Common myeloid progenitor, CD34-positive (primary cell): Measurements from ENCODE around the gene AJUBA.

Source experiments
- CTCF ChIA-PET: fragments of 350-600 bp; sonication (Branson Sonifier 250); formaldehyde crosslinking; loops from one replicate; lab custom pipeline; 2021; ENCODE audit warnings: antibody characterized with exemption; lab: Charles Lee
- POLR2A ChIA-PET: fragments of 350-600 bp; sonication (Branson Sonifier 250); formaldehyde crosslinking; loops from one replicate; lab custom pipeline; 2021; ENCODE audit warnings: antibody characterized with exemption; lab: Charles Lee
- DNase-seq, 3 donors: peaks; one replicate each; pipeline versions ENCODE4 v3.0.0 to v3.0.0-alpha.2; 2013
- H3K27ac ChIP-seq, 2 experiments: 1 replicate in 1 of 2; 2 replicates in 1 of 2; pipeline ENCODE4 v1.7.0; 2013; ENCODE audit warnings: inconsistent platforms in 2 of 2, low read length in 2 of 2, mild to moderate bottlenecking in 2 of 2, low read depth in 1 of 2, moderate library complexity in 1 of 2; ENCODE audit not compliant: severe bottlenecking in 2 of 2, insufficient read depth in 1 of 2, poor library complexity in 1 of 2
- H3K27me3 ChIP-seq, 5 experiments: replicated peaks in 2 of 5; 1 replicate in 3 of 5; 2 replicates in 2 of 5; pipeline versions ENCODE4 v1.6.1 to v1.7.0; 2013; ENCODE audit warnings: low read length in 4 of 5, mild to moderate bottlenecking in 2 of 5, moderate library complexity in 2 of 5, inconsistent platforms in 1 of 5; ENCODE audit not compliant: insufficient read depth in 5 of 5, control insufficient read depth in 4 of 5
- H3K36me3 ChIP-seq, 4 experiments: 1 replicate in 2 of 4; 2 replicates in 2 of 4; pipeline versions ENCODE4 v1.6.1 to v1.7.0; 2013; ENCODE audit warnings: low read length in 3 of 4, control low read depth in 1 of 4, mild to moderate bottlenecking in 1 of 4; ENCODE audit not compliant: control insufficient read depth in 4 of 4, insufficient read depth in 4 of 4
- H3K4me1 ChIP-seq, 4 experiments: 1 replicate in 3 of 4; 2 replicates in 1 of 4; pipeline versions ENCODE4 v1.6.1 to v1.7.1; 2013; ENCODE audit warnings: low read length in 3 of 4, mild to moderate bottlenecking in 3 of 4, control low read depth in 1 of 4, inconsistent platforms in 1 of 4, moderate library complexity in 1 of 4; ENCODE audit not compliant: control insufficient read depth in 4 of 4, insufficient read depth in 4 of 4; ENCODE audit errors: control extremely low read depth in 1 of 4
- H3K4me3 ChIP-seq, 7 experiments: 1 replicate in 4 of 7; 2 replicates in 3 of 7; pipeline versions ENCODE4 v1.5.1 to v1.7.0; 2013; ENCODE audit warnings: mild to moderate bottlenecking in 7 of 7, low read length in 6 of 7, moderate library complexity in 6 of 7, inconsistent platforms in 2 of 7, low read depth in 2 of 7, control low read depth in 1 of 7; ENCODE audit not compliant: insufficient read depth in 4 of 7, control insufficient read depth in 1 of 7; ENCODE audit errors: extremely low read depth in 1 of 7
- H3K9me3 ChIP-seq, 5 experiments: 1 replicate in 4 of 5; 2 replicates in 1 of 5; pipeline versions ENCODE4 v1.6.1 to v1.7.1; 2013; ENCODE audit warnings: low read length in 4 of 5, mild to moderate bottlenecking in 2 of 5, inconsistent platforms in 1 of 5, low read depth in 1 of 5, moderate library complexity in 1 of 5; ENCODE audit not compliant: control insufficient read depth in 4 of 5, insufficient read depth in 2 of 5; ENCODE audit errors: control extremely low read depth in 1 of 5
- WGBS: methylation state at CpG from one replicate; pipeline ENCODE4 v1.1.5; 2013; ENCODE audit not compliant: insufficient coverage; 5-methylcytosine and 5-hydroxymethylcytosine counted together

The AJUBA gene

GRCh38 chr14:22993517-22993916 lies 11.2 kb upstream of the AJUBA start:
- Histone ChIP-seq H3K4me1 (peaks cover 0 to 4% (median under 1%) of the 10 kb centered on the region in 4 experiments), H3K36me3 (peaks cover 2 to 24% (median 14%) of the 10 kb centered on the region in 4 experiments), H3K27ac (no peak overlapping the region), H3K4me3 (no peak overlapping the region), H3K9me3 (no peaks in the 10 kb centered on the region), H3K27me3 (no peaks in the 10 kb centered on the region)
- no peak for DNase-seq
- POLR2A ChIA-PET = no interaction called here
- CTCF ChIA-PET = interaction anchor here (0.7 to 34.1 kb wide), 16 partner anchors 8 to 428 kb away, joined by 3 to 933 read pairs (median 6); partner anchors contain the start of genes AJUBA, CDH24, PRMT5 and PSMB11

GRCh38 chr14:22991852-22992251 lies 9.5 kb upstream of the AJUBA start:
- POLR2A ChIA-PET = no interaction called here
- H3K36me3 ChIP-seq = peaks cover 5 to 29% (median 21%) of the 10 kb centered on the region in 4 experiments
- no peaks in the 10 kb centered on the region for H3K9me3 ChIP-seq
- DNase-seq = no peak
- H3K27ac ChIP-seq = no peak overlapping the region
- no peak overlapping the region for H3K4me3 ChIP-seq
- peaks cover 0 to 2% (median under 1%) of the 10 kb centered on the region in 4 experiments for H3K4me1 ChIP-seq
- H3K27me3 ChIP-seq = no peaks in the 10 kb centered on the region
- 93% methylated on average over 8 of the region's 8 CpGs for WGBS
- CTCF ChIA-PET = interaction anchor here (1.0 to 34.1 kb wide), 6 partner anchors 7 to 118 kb away, joined by 3 to 933 read pairs (median 68); partner anchors contain the start of genes AJUBA, CDH24 and PSMB11

- Histone ChIP-seq H3K27ac (no peak overlapping the region), H3K27me3 (peaks cover 0 to 2% (median 0%) of the 10 kb centered on the region in 5 experiments), H3K36me3 (peaks cover 3 to 25% (median 17%) of the 10 kb centered on the region in 4 experiments), H3K9me3 (no peaks in the 10 kb centered on the region), H3K4me3 (no peak overlapping the region), H3K4me1 (peaks cover 4 to 11% (median 8%) of the 10 kb centered on the region in 4 experiments)
- POLR2A ChIA-PET = interaction anchor here (0.6 kb wide), 1 partner anchor 71 kb away, joined by 5 read pairs; no protein-coding TSS in a partner anchor
- CTCF ChIA-PET = interaction anchor here (1.1 to 34.1 kb wide), 11 partner anchors 8 to 84 kb away, joined by 3 to 933 read pairs (median 15); partner anchors contain the start of genes CDH24, HAUS4 and PSMB11
- 89% methylated on average over 6 of the region's 8 CpGs for WGBS
- no peak for DNase-seq
Observed at GRCh38 chr14:22987291-22987690, 4.9 kb upstream of the AJUBA start.

- ChIA-PET CTCF (interaction anchor here (0.5 to 34.1 kb wide), 26 partner anchors 8 to 421 kb away, joined by 3 to 933 read pairs (median 4); partner anchors contain the start of genes CDH24, HAUS4 and PSMB11), POLR2A (interaction anchor here (1.5 to 2.0 kb wide), 2 partner anchors 70 to 71 kb away, joined by 4 to 5 read pairs; no protein-coding TSS in a partner anchor)
- Histone ChIP-seq H3K36me3 (peaks cover 3 to 22% (median 15%) of the 10 kb centered on the region in 4 experiments), H3K4me1 (peaks cover 4 to 18% (median 14%) of the 10 kb centered on the region in 4 experiments), H3K27me3 (peaks cover 0 to 7% (median 2%) of the 10 kb centered on the region in 5 experiments), H3K27ac (no peak overlapping the region), H3K9me3 (no peaks in the 10 kb centered on the region), H3K4me3 (no peak overlapping the region)
- peak; percentile 88 to 94 (median 89) for DNase-seq
- 0% methylated on average over 2 of the region's 5 CpGs for whole genome bisulfite sequencing
Observed at GRCh38 chr14:22986508-22987054, 4.2 kb upstream of the AJUBA start.

- H3K36me3 ChIP-seq = peaks cover 3 to 22% (median 15%) of the 10 kb centered on the region in 4 experiments
- H3K4me3 ChIP-seq = no peak overlapping the region
- ChIA-PET POLR2A (interaction anchor here (1.5 to 2.0 kb wide), 2 partner anchors 70 to 72 kb away, joined by 4 to 5 read pairs; no protein-coding TSS in a partner anchor), CTCF (interaction anchor here (0.5 to 34.1 kb wide), 27 partner anchors 9 to 421 kb away, joined by 3 to 933 read pairs (median 4); partner anchors contain the start of genes CDH24, HAUS4, PRMT5 and PSMB11)
- H3K4me1 ChIP-seq = peaks cover 4 to 24% (median 16%) of the 10 kb centered on the region in 4 experiments
- H3K9me3 ChIP-seq = no peaks in the 10 kb centered on the region
- peaks cover 0 to 13% (median 2%) of the 10 kb centered on the region in 5 experiments for H3K27me3 ChIP-seq
- 100% methylated on average over 1 of the region's 2 CpGs for WGBS
- no peak for DNase-seq
- no peak overlapping the region for H3K27ac ChIP-seq
Observed at GRCh38 chr14:22985894-22986507, 3.6 kb upstream of the AJUBA start.

- H3K27me3 ChIP-seq = peaks cover 0 to 19% (median 8%) of the 10 kb centered on the region in 5 experiments
- no peak overlapping the region for H3K4me3 ChIP-seq
- ChIA-PET POLR2A (interaction anchor here (1.5 to 2.0 kb wide), 2 partner anchors 71 to 73 kb away, joined by 4 to 5 read pairs; no protein-coding TSS in a partner anchor), CTCF (interaction anchor here (1.1 to 34.1 kb wide), 13 partner anchors 10 to 457 kb away, joined by 3 to 933 read pairs (median 9); partner anchors contain the start of genes CDH24, HAUS4, PRMT5 and PSMB11)
- H3K27ac ChIP-seq = no peak overlapping the region
- peaks cover 3 to 22% (median 14%) of the 10 kb centered on the region in 4 experiments for H3K36me3 ChIP-seq
- H3K4me1 ChIP-seq = peaks cover 4 to 31% (median 19%) of the 10 kb centered on the region in 4 experiments
- H3K9me3 ChIP-seq = no peaks in the 10 kb centered on the region
- WGBS = 95% methylated on average over 4 of the region's 6 CpGs
- no peak for DNase-seq
Observed at GRCh38 chr14:22984959-22985658, 2.8 kb upstream of the AJUBA start.
